IMR-90 (cell line): ENCODE measurements around the gene NBEAL1. TPM values are rescaled to one million over a fixed set of nuclear protein-coding genes. Genes with fewer than 3 reads are reported as not detected.

Experiments used
- ATAC-seq: fragments of 200-7000 bp; cut with Tn5 transposase; 2 replicates; pipeline ENCODE4 v1.9.1; 2020; ENCODE audit warnings: low read depth, mild to moderate bottlenecking, moderate library complexity
- BruUV-seq: library from RNA; stranded (reverse); fragments of 400-500 nt; replicated peaks from 2 replicates; lab custom pipeline; 2021; lab: Mats Ljungman, UMichigan
- CTCF ChIA-PET: fragments of 300-600 bp; formaldehyde crosslinking; extraction: SDS; loops from one replicate; lab custom pipeline; 2021; ENCODE audit warnings: antibody characterized with exemption; lab: Yijun Ruan, JAX
- POLR2A ChIA-PET: fragments of 300-600 bp; sonication (Branson Sonifier 250); formaldehyde crosslinking; loops from one replicate; lab custom pipeline; 2022; ENCODE audit warnings: antibody characterized with exemption; ENCODE audit not compliant: unreplicated experiment; lab: Charles Lee
- DNase-seq: peaks from one replicate; pipeline ENCODE4 v3.0.0; 2013
- H2AFZ ChIP-seq: replicated peaks from 2 replicates; pipeline ENCODE3; 2013; ENCODE audit warnings: low read length, mild to moderate bottlenecking; ENCODE audit not compliant: poor library complexity
- H2AK5ac ChIP-seq: 2 replicates; pipeline ENCODE4 v1.6.1; 2013; ENCODE audit warnings: low read depth, low read length, inconsistent platforms
- H2AK9ac ChIP-seq: replicated peaks from 2 replicates; pipeline ENCODE3; 2013; ENCODE audit warnings: mild to moderate bottlenecking, low read depth, low read length, moderate library complexity; ENCODE audit not compliant: poor library complexity
- H2BK120ac ChIP-seq: 2 replicates; pipeline ENCODE4 v1.6.1; 2013; ENCODE audit warnings: low read depth, low read length, inconsistent platforms
- H2BK15ac ChIP-seq: 3 replicates; pipeline ENCODE4 v1.6.1; 2013; ENCODE audit warnings: low read depth, low read length, inconsistent platforms
- H2BK20ac ChIP-seq: 2 replicates; pipeline ENCODE4 v1.6.1; 2013; ENCODE audit warnings: low read depth, mild to moderate bottlenecking, inconsistent platforms, low read length, moderate library complexity
- H2BK5ac ChIP-seq: 2 replicates; pipeline ENCODE4 v1.6.1; 2013; ENCODE audit warnings: mild to moderate bottlenecking, low read depth, low read length, inconsistent platforms; ENCODE audit not compliant: poor library complexity, severe bottlenecking
- H3K14ac ChIP-seq: replicated peaks from 2 replicates; pipeline ENCODE4 v1.6.1; 2013; ENCODE audit warnings: low read depth, low read length, inconsistent platforms
- H3K18ac ChIP-seq: 2 replicates; pipeline ENCODE4 v1.6.1; 2013; ENCODE audit warnings: low read depth, low read length, control low read depth
- H3K23ac ChIP-seq: 2 replicates; pipeline ENCODE4 v1.6.1; 2013; ENCODE audit warnings: low read depth, low read length, inconsistent platforms
- H3K27ac ChIP-seq: 2 replicates; pipeline ENCODE4 v1.5.1; 2013; ENCODE audit warnings: mild to moderate bottlenecking, control low read depth, low read length; ENCODE audit not compliant: insufficient read depth
- H3K27me3 ChIP-seq: 2 replicates; pipeline ENCODE4 v1.6.1; 2013; ENCODE audit warnings: low read length; ENCODE audit not compliant: control insufficient read depth, insufficient read depth
- H3K36me3 ChIP-seq: 2 replicates; pipeline ENCODE4 v1.6.1; 2013; ENCODE audit warnings: low read length, mixed read lengths; ENCODE audit not compliant: control insufficient read depth, insufficient read depth
- H3K4ac ChIP-seq: 2 replicates; pipeline ENCODE4 v1.6.1; 2013; ENCODE audit warnings: low read depth, low read length, inconsistent platforms
- H3K4me1 ChIP-seq: 2 replicates; pipeline ENCODE4 v1.6.1; 2013; ENCODE audit warnings: low read length, mixed read lengths; ENCODE audit not compliant: control insufficient read depth, insufficient read depth
- H3K4me2 ChIP-seq: 2 replicates; pipeline ENCODE4 v1.6.1; 2013; ENCODE audit warnings: low read depth, mild to moderate bottlenecking, control low read depth, low read length, moderate library complexity
- H3K4me3 ChIP-seq: 2 replicates; pipeline ENCODE4 v1.5.1; 2013; ENCODE audit warnings: low read depth, mild to moderate bottlenecking, control low read depth, low read length, moderate library complexity; ENCODE audit not compliant: insufficient read depth
- H3K56ac ChIP-seq: 2 replicates; pipeline ENCODE4 v1.6.1; 2013; ENCODE audit warnings: low read length, inconsistent platforms; ENCODE audit not compliant: insufficient read depth; ENCODE audit errors: extremely low read depth
- H3K79me1 ChIP-seq, 2 experiments: 2 replicates each; pipeline ENCODE4 v1.6.1; 2013; ENCODE audit warnings: low read length in 2 of 2, inconsistent platforms in 1 of 2, low read depth in 1 of 2
- H3K9ac ChIP-seq: 2 replicates; pipeline ENCODE4 v1.6.1; 2013; ENCODE audit warnings: low read depth, low read length, control low read depth
- H3K9me1 ChIP-seq: 2 replicates; pipeline ENCODE4 v1.6.1; 2013; ENCODE audit warnings: low read length, inconsistent platforms; ENCODE audit not compliant: insufficient read depth
- H3K9me3 ChIP-seq: 2 replicates; pipeline ENCODE4 v1.6.1; 2013; ENCODE audit warnings: low read length; ENCODE audit not compliant: control insufficient read depth, insufficient read depth
- H4K20me1 ChIP-seq: 2 replicates; pipeline ENCODE4 v1.6.1; 2013; ENCODE audit warnings: low read length, inconsistent platforms; ENCODE audit not compliant: insufficient read depth
- H4K5ac ChIP-seq: 2 replicates; pipeline ENCODE4 v1.6.1; 2013; ENCODE audit warnings: mild to moderate bottlenecking, low read depth, low read length, control low read depth
- H4K8ac ChIP-seq, 2 experiments: 2 replicates each; pipeline ENCODE4 v1.6.1; 2013; ENCODE audit warnings: low read depth in 2 of 2, low read length in 2 of 2, control low read depth in 1 of 2, inconsistent platforms in 1 of 2
- H4K91ac ChIP-seq: 2 replicates; pipeline ENCODE4 v1.6.1; 2013; ENCODE audit warnings: low read depth, low read length, inconsistent platforms; ENCODE audit not compliant: insufficient read depth
- CEBPB ChIP-seq: IDR thresholded peaks from 2 replicates; pipeline ENCODE4 v1.6.1; 2012; ENCODE audit warnings: low read depth, low read length, improper control_type of control experiment
- WGBS, 2 experiments: methylation state at CpG; one replicate each; pipeline versions ENCODE4 v1.1.5 to v1.1.7; 2013; ENCODE audit warnings: missing lambda C conversion rate in 2 of 2; ENCODE audit not compliant: insufficient read length in 1 of 2; ENCODE audit errors: extremely low coverage in 2 of 2; 5-methylcytosine and 5-hydroxymethylcytosine counted together
- dilution Hi-C: fragments of 300-500 bp; cut with HindIII; formaldehyde crosslinking; loops from one replicate; pipeline ENCODE4 v1.14.3; 2018; ENCODE audit warnings: low sequenced_read_pairs; ENCODE audit not compliant: unreplicated experiment
- in situ Hi-C: fragments of 300-500 bp; cut with MboI; formaldehyde crosslinking; loops from 3 replicates; pipeline ENCODE4 v1.14.3; 2019; ENCODE audit warnings: low sequenced_read_pairs, inconsistent platforms, mixed read lengths
- intact Hi-C: fragments of 100-400 bp; cut with micrococcal nuclease; formaldehyde crosslinking; loops from 2 replicates; pipeline ENCODE4 v1.10.0; 2022
- polyA plus RNA-seq, 3 experiments: library from polyadenylated mRNA; depleted of rRNA; stranded (reverse); fragments of >200 nt; gene quantifications; 2 replicates each; pipeline ENCODE4 v1.2.3, GENCODE V29; 2012; ENCODE audit warnings: low replicate concordance in 1 of 3
- total RNA-seq: library from RNA; depleted of rRNA; stranded (reverse); fragments of >200 nt; gene quantifications from 2 replicates; pipeline ENCODE4 v1.2.3, GENCODE V29; 2012

The NBEAL1 gene
- total and polyA plus RNA-seq, 2 of the 4 experiments (the other 2 are of a cell fraction): 6.4 to 38.0 TPM

DNA sequence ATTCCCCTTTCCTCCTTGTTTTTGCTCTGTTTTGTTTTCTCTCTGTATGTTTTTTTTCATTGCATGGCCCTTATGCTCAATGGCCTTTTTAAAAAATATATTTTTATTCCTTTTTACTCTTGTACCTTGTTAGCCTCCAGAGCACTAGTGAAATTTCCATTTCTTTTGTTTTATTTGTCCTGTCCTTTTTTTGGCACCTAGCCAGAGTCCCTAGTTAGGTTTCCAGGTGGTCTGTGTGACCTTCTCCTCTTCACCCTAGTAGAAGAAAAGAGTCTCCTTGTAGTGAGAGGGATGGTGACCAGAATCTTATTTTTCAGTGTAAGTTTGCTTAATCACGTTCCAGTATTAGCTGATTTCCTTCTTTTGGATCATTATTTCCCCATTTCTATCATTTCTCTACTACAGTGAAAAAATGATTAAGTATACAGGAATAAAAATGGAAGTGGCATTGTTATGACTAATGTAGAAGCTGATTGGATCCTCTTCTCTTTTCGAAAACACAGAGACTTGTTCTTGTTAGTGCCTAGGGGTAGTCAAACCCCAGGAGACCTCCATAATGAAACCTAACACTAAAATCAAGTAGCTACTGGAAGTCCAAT, 65.9 kb downstream of the NBEAL1 start:
- Histone ChIP-seq H3K36me3 (peaks cover 18% of the 10 kb centered on the region), H2BK15ac (no peak overlapping the region)
- WGBS, 2 experiments: no CpG with 5 or more reads among the region's 2 CpGs

More for the DNA sequence above, 65.9 kb downstream of the NBEAL1 start:
- H3K23ac ChIP-seq: no peak overlapping the region
- no peak for ATAC-seq
- in situ Hi-C loops (no loop called here), intact Hi-C loops (no loop called here), dilution Hi-C loops (no loop called here)
- no peak overlapping the region for H2BK120ac ChIP-seq
- H3K79me1 ChIP-seq: peaks cover 0 to 3% of the 10 kb centered on the region in 2 experiments; a peak in 2 of 4 replicates
- no peak overlapping the region for H4K5ac ChIP-seq
- no peak overlapping the region for H2AK5ac ChIP-seq
- H3K56ac ChIP-seq: no peak overlapping the region
- no peak overlapping the region for H2AFZ ChIP-seq
- no TSS peak for BruUV-seq
- CTCF ChIA-PET: no interaction called here
- 0 out of 2 replicates have a peak, but pooled peaks cover 2% of the 10 kb centered on the region for H3K9me1 ChIP-seq
- H4K91ac ChIP-seq: no peak overlapping the region
- no peaks in the 10 kb centered on the region for H3K9me3 ChIP-seq
- POLR2A ChIA-PET: no interaction called here
- no peaks in the 10 kb centered on the region for H4K20me1 ChIP-seq
- H3K4ac ChIP-seq: no peak overlapping the region
- H3K9ac ChIP-seq: no peak overlapping the region
- no peaks in the 10 kb centered on the region for H3K27me3 ChIP-seq
- no peak overlapping the region for H3K18ac ChIP-seq
- no peak overlapping the region for H2AK9ac ChIP-seq
- no peak overlapping the region for H3K4me3 ChIP-seq
- H3K4me2 ChIP-seq: no peak overlapping the region
- TF ChIP-seq CEBPB: no peak
- no peak overlapping the region for H2BK5ac ChIP-seq
- no peak overlapping the region for H4K8ac ChIP-seq
- H2BK20ac ChIP-seq: no peak overlapping the region
- DNase-seq: no peak
- H3K14ac ChIP-seq: no peak overlapping the region
- 0 out of 2 replicates have a peak, but pooled peaks cover 2% of the 10 kb centered on the region for H3K4me1 ChIP-seq
- H3K27ac ChIP-seq: no peak overlapping the region
